Uterus (tissue), 4 donors: ENCODE data around the gene LILRB2. TPM values are rescaled to one million over a fixed set of nuclear protein-coding genes. Genes with fewer than 3 reads are reported as not detected.
"Not testable (repeated sequence)": the region's sequence is repeated elsewhere in the genome, so short reads cannot be mapped to it uniquely, and the experiment has no call there.

ENCODE experiments used
- DNase-seq, 2 donors: peaks; one replicate each; pipeline ENCODE4 v3.0.0-alpha.2; 2019 to 2020
- H3K27ac ChIP-seq, 2 donors: fragments of 200-600 bp; sonication (generic); 1 replicate in 1 of 2; 2 replicates in 1 of 2; pipeline ENCODE4 v1.5.1; 2016 to 2018
- H3K27me3 ChIP-seq, 2 donors: fragments of 200-600 bp; sonication (generic); one replicate each; pipeline ENCODE4 v1.5.1; 2018 to 2019; ENCODE audit warnings: control low read depth in 1 of 2
- H3K36me3 ChIP-seq, 2 donors: fragments of 200-600 bp; sonication (generic); one replicate each; pipeline ENCODE4 v1.5.1; 2019; ENCODE audit warnings: control low read depth in 1 of 2
- H3K4me1 ChIP-seq, 2 donors: fragments of 200-600 bp; sonication (generic); one replicate each; pipeline ENCODE4 v1.5.1; 2018 to 2019; ENCODE audit warnings: control low read depth in 1 of 2
- H3K4me3 ChIP-seq, 2 donors: fragments of 200-600 bp; sonication (generic); 1 replicate in 1 of 2; 2 replicates in 1 of 2; pipeline ENCODE4 v1.5.1; 2018 to 2019; ENCODE audit warnings: mild to moderate bottlenecking in 1 of 2
- H3K9me3 ChIP-seq, 2 donors: fragments of 200-600 bp; sonication (generic); one replicate each; pipeline ENCODE4 v1.5.1; 2019; ENCODE audit warnings: control low read depth in 1 of 2
- POLR2A ChIP-seq, 2 donors: fragments of 450-650 bp; IDR thresholded peaks; one replicate each; pipeline ENCODE4 v1.6.1; 2016; ENCODE audit warnings: antibody characterized with exemption in 2 of 2, mild to moderate bottlenecking in 1 of 2, moderate library complexity in 1 of 2
- intact Hi-C: fragments of 100-400 bp; cut with DNase I; formaldehyde crosslinking; loops from one replicate; pipeline ENCODE4 v1.15.1; 2023; ENCODE audit warnings: low total_unique reads
- total RNA-seq, 4 donors: library from RNA; depleted of rRNA in 3 of 4; stranded (reverse); fragments of >200 nt in 3 of 4; gene quantifications; one replicate each; pipeline versions ENCODE4 v1.1.0 to v1.2.4, GENCODE V29; 2014 to 2023
- TF ChIP-seq, protein P1 (sequence below), 4 experiments: fragments of 200-600 bp in 2 of 4; fragments of 450-650 bp in 2 of 4; sonication (generic) in 2 of 4; IDR thresholded peaks; one replicate each; pipeline ENCODE4 v1.5.1; 2016 to 2019; ENCODE audit warnings: antibody characterized with exemption in 4 of 4, mild to moderate bottlenecking in 2 of 4, moderate library complexity in 1 of 4
- donor health status: DM: yes; HTN: yes; CAD: no.

LILRB2 gene
- total RNA-seq, 4 donors from 2014 or later: 0.41 to 4.2 (median 1.7) TPM

DNA sequence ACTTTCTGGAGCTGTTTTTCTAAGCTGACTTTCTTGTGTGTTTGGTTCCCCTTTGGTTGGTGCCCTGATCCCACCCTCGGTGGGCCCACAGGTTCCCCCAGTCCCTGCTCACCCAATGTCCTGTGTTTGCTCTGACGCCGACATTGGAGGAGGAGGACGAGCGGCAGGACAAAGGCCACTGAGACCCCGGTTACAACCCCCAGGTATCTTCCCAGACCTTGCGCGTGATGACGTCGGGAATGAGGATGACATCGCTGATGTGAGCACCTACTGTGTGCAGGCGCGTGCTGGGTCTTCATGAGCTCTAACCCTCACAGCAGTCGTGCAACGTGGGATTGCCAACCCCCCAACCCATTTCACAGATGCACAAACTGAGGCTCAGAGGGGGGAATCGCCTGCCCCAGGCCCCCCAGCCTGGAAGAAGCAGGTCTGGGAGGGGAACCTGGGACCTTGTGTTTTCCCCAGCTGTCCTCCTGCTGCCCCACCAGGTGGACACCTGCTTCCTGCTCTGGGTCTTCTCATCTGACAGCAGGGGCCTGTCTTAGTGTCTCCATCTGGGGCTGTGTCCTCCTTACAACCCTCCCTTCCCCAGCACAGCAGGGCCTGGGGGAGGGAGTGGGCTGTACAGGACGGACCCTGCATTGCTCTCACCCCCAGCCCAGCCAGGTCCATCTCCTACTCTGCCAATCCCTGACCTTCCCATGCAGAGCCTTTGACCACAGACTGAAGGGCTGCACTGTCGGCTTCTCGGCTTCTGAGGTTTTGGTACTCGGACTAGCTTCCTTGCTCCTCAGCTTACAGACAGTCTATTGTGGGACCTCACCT is 33.6 kb downstream of the LILRB2 start:
- Histone ChIP-seq H3K9me3 (no peaks in the 10 kb centered on the region), H3K4me1 (no peaks in the 10 kb centered on the region), H3K4me3 (no peak overlapping the region), H3K27me3 (no peaks in the 10 kb centered on the region), H3K36me3 (no peaks in the 10 kb centered on the region), H3K27ac (no peak overlapping the region)
- DNase-seq: no peak
- TF ChIP-seq, protein P1, sequence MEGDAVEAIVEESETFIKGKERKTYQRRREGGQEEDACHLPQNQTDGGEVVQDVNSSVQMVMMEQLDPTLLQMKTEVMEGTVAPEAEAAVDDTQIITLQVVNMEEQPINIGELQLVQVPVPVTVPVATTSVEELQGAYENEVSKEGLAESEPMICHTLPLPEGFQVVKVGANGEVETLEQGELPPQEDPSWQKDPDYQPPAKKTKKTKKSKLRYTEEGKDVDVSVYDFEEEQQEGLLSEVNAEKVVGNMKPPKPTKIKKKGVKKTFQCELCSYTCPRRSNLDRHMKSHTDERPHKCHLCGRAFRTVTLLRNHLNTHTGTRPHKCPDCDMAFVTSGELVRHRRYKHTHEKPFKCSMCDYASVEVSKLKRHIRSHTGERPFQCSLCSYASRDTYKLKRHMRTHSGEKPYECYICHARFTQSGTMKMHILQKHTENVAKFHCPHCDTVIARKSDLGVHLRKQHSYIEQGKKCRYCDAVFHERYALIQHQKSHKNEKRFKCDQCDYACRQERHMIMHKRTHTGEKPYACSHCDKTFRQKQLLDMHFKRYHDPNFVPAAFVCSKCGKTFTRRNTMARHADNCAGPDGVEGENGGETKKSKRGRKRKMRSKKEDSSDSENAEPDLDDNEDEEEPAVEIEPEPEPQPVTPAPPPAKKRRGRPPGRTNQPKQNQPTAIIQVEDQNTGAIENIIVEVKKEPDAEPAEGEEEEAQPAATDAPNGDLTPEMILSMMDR (IDR thresholded peaks at IDR 0.05): no peak
- no peak for TF ChIP-seq POLR2A (IDR thresholded peaks at IDR 0.05)
- intact Hi-C loops: no loop called here

DNA sequence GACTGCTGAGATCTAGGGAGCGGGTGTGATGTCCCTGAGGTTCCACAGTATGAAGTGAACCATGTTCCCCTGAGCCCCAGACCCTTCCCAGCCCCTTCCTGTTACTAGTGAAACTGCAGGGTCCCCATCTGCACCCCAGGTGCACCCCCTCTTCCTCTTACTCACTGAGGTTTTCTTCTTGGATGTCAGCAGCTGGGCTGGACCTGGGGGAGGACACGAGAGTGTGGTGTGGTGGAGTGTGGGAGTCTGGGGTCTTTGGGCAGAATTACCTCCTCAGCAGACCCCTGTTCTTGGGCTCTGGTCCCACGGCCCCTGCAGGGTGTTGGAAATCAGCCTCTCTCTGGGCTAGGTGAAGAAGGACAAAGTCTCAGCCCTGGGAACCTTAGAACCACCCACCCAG is 35.0 kb downstream of the LILRB2 start:
- Histone ChIP-seq H3K4me3 (no peak overlapping the region), H3K27ac (no peak overlapping the region), H3K4me1 (no peaks in the 10 kb centered on the region), H3K9me3 (no peaks in the 10 kb centered on the region), H3K36me3 (no peaks in the 10 kb centered on the region), H3K27me3 (no peaks in the 10 kb centered on the region)
- DNase-seq: no peak
- no peak for TF ChIP-seq POLR2A (IDR thresholded peaks at IDR 0.05)
- TF ChIP-seq, protein P1 (IDR thresholded peaks at IDR 0.05): no peak
- intact Hi-C loops: no loop called here

DNA sequence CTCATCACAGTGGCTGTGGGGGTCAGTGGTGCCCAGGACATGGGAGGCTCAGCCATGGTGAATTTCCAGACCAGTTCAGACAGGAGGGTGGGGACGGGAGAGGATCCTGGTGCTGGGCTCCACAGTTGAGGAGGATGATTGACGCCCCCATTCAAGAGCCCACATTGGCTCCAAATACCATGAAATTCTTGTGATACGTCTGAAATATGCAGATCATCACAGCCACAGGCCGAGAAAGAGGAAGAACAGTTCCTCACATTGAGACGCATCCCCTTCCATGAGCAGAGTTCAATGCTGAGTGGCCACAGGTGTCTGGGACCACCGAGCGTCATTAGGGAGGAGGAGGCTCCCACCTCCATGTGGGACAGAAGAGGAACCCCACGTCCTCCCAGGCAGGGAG is 37.1 kb downstream of the LILRB2 start:
- intact Hi-C loops, H3K4me1 ChIP-seq, H3K36me3 ChIP-seq, H3K27me3 ChIP-seq, DNase-seq, H3K9me3 ChIP-seq, H3K4me3 ChIP-seq, H3K27ac ChIP-seq: not testable (repeated sequence)

DNA sequence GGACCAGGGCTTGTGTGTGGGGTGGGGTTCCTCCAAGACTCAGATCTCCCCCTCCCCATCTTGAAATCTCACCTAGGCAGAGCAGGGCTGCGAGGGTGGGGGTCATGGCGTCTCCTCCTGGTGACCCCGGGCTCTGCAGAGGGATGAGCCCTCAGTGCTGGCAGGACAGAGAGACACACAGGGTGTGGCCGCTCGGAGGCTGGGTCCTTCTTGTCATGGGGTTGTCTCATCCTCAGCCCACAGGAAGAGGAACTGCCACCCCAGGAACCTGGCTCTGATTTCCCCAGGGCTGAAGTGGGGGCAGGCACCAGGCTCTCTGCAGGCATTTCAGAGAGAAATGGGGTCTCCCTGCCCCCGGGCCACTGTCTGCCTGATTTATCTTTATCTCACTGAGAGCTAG is 38.3 kb downstream of the LILRB2 start, which contains the start of gene LILRA6:
LILRA6 (minus strand) TSS at position 145 of the 400 bp plus-strand sequence.
- H3K36me3 ChIP-seq, DNase-seq, H3K4me3 ChIP-seq, H3K27ac ChIP-seq, H3K27me3 ChIP-seq, H3K9me3 ChIP-seq, H3K4me1 ChIP-seq, intact Hi-C loops: not testable (repeated sequence)

DNA sequence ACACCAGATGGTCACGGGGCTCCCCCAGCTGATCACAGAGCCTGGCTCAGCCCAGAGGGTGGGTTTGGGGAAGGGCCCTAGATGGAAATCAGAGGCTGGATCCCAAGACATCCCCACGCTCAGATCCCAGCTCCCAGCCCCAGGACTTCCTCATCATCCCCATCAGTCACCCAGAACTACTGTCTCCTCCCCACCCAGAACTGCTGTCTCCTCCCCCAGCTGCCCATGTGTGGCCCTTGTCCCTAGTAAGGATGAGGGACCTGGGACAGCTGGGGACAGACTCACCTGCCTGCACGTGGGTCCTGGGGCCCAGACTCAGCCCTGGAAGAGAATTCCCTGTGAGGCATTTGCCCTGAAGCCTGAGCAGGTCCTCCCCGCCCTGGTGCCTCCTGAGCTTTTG is 38.7 kb downstream of the LILRB2 start:
- H3K9me3 ChIP-seq, H3K27ac ChIP-seq, intact Hi-C loops, DNase-seq, H3K27me3 ChIP-seq, H3K4me3 ChIP-seq, H3K4me1 ChIP-seq, H3K36me3 ChIP-seq: not testable (repeated sequence)

DNA sequence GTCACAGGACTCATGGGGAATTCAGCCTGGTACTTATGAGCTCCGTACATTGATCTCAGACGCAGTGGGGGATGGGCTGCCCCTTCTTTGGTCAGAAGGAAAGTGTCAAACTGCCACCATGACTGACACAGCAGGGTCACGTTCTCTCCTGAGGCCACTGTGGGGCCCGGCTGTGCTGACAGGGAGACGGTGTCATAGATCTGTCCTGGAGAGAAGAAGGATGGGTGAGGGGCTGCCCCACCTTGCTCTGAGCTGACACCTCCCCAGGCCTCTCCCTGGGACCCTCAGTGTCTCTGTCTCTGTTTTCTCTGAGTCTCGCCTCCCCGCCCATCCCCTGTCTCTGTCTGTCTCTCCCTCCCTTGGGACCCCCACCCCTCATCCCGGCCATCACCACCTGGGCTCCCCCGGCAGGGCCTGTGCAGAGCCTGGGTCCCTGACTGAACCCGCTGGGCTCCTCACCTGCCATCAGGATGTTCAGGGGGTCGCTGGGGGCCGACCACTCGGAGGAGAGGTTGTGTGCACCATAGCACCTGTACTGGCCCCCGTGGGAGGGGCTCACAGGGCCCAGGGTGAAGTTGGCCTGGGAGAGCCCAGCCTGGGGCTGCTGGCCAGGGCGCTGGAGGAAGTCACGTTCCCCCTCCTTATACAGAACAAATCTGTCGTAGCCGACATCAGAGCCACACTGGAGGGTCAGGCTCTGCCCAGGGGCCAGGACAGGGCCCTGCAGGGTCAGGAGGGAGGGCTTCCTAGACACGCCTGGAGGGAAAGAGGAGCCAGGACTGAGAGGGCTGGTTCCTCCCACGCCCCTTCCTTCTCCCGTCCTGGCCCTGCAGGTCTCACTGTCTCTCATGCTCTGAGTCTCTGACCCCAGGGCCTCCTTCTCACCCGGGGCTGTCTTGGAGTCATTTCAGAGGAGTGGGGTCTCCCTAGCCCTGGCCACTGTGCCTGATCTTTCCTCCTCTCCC is 40.3 kb downstream of the LILRB2 start:
- H3K36me3 ChIP-seq, intact Hi-C loops, H3K27me3 ChIP-seq, H3K9me3 ChIP-seq, H3K4me1 ChIP-seq, DNase-seq, H3K4me3 ChIP-seq, H3K27ac ChIP-seq: not testable (repeated sequence)

DNA sequence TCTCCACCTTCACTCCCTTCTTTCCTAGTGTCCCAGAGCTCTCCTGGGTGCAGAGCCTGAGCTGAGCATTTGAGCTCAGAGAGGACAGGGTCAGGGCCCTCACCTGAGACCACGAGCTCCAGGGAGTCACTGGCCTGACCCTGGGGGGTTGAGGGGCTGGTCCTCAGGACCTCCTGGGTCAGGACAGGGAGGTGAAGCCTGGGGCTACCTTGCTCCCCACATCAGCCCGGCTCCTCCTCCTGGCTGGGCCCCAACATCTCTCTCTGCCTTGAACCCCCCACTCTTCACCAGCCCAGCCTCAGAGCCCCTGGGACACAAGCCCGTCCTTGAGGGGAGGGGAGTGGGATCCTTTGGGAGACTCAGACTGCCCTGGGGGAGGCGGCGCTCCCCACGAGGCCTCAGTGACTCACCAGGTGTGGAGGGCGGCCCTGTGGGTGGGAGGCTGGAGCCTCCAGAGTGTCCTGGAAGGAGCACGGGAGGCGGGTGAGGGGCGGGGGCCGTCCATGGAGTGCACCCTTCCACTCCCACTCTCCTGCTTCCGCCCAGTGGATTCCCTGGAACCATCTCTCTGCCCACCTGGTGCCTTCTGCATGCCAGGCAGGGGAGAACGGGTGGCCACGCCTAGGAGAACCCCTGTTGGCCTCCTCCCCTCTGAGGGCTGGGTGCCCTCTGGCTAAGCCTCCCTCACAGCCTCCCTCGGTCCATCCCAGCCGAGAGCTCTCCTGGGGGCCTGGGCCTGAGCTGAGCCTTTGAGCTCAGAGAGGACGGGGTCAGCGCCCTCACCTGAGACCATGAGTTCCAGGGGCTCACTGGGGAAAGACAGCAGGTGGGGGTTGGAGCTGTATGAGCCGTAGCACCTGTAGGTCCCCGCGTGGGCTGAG is 41.2 kb downstream of the LILRB2 start:
- DNase-seq: not testable (repeated sequence)

More for the DNA sequence above, 41.2 kb downstream of the LILRB2 start:
- H3K4me1 ChIP-seq, H3K4me3 ChIP-seq, H3K27me3 ChIP-seq, intact Hi-C loops, H3K27ac ChIP-seq, H3K36me3 ChIP-seq, H3K9me3 ChIP-seq: not testable (repeated sequence)
